HEK293 (cell line): ENCODE data around the gene SFN.

Source experiments
- GLIS1 ChIP-seq: fragments of 450-650 bp; formaldehyde crosslinking; IDR thresholded peaks from 2 replicates; pipeline ENCODE4 v1.5.1; 2016; ENCODE audit warnings: missing biosample characterization, missing genetic modification characterization
- MYNN ChIP-seq: fragments of 450-650 bp; formaldehyde crosslinking; IDR thresholded peaks from 2 replicates; pipeline ENCODE4 v1.5.1; 2016; ENCODE audit warnings: missing biosample characterization, missing genetic modification characterization, borderline replicate concordance
- RBAK ChIP-seq: fragments of 450-650 bp; formaldehyde crosslinking; IDR thresholded peaks from 2 replicates; pipeline ENCODE4 v1.5.1; 2016; ENCODE audit warnings: missing biosample characterization, missing genetic modification characterization
- SALL2 ChIP-seq: fragments of 450-650 bp; formaldehyde crosslinking; IDR thresholded peaks from 2 replicates; pipeline ENCODE4 v1.5.0; 2017; ENCODE audit warnings: missing biosample characterization, mild to moderate bottlenecking, missing genetic modification characterization, borderline replicate concordance
- SP3 ChIP-seq: fragments of 450-650 bp; formaldehyde crosslinking; IDR thresholded peaks from 2 replicates; pipeline ENCODE4 v1.5.1; 2016; ENCODE audit warnings: missing biosample characterization, missing genetic modification characterization
- YY1 ChIP-seq: fragments of 450-650 bp; formaldehyde crosslinking; IDR thresholded peaks from 2 replicates; pipeline ENCODE4 v1.5.1; 2018; ENCODE audit warnings: missing biosample characterization, missing genetic modification characterization
- YY2 ChIP-seq: fragments of 450-650 bp; formaldehyde crosslinking; IDR thresholded peaks from 2 replicates; pipeline ENCODE4 v1.5.1; 2016; ENCODE audit warnings: missing biosample characterization, missing genetic modification characterization
- ZNF2 ChIP-seq: fragments of 450-650 bp; formaldehyde crosslinking; IDR thresholded peaks from 2 replicates; pipeline ENCODE4 v1.5.1; 2016; ENCODE audit warnings: missing biosample characterization, missing genetic modification characterization
- ZNF302 ChIP-seq: fragments of 450-650 bp; formaldehyde crosslinking; IDR thresholded peaks from 2 replicates; pipeline ENCODE4 v1.5.1; 2016; ENCODE audit warnings: missing biosample characterization, missing genetic modification characterization, low read depth
- ZNF37A ChIP-seq: fragments of 450-650 bp; IDR thresholded peaks from 2 replicates; pipeline ENCODE4 v1.5.1; 2018; ENCODE audit warnings: missing biosample characterization, missing genetic modification characterization
- ZNF404 ChIP-seq: fragments of 450-650 bp; formaldehyde crosslinking; IDR thresholded peaks from 2 replicates; pipeline ENCODE4 v1.5.1; 2017; ENCODE audit warnings: missing biosample characterization, missing genetic modification characterization
- ZNF510 ChIP-seq: fragments of 450-650 bp; formaldehyde crosslinking; IDR thresholded peaks from 2 replicates; pipeline ENCODE4 v1.5.1; 2018; ENCODE audit warnings: mild to moderate bottlenecking, missing genetic modification characterization, missing biosample characterization; ENCODE audit not compliant: insufficient replicate concordance
- ZNF555 ChIP-seq: fragments of 450-650 bp; formaldehyde crosslinking; conservative IDR thresholded peaks from 2 replicates; pipeline ENCODE4 v1.5.1; 2017; ENCODE audit warnings: missing biosample characterization, mild to moderate bottlenecking, missing genetic modification characterization, inconsistent platforms
- ZNF629 ChIP-seq: fragments of 450-650 bp; formaldehyde crosslinking; IDR thresholded peaks from 2 replicates; pipeline ENCODE4 v1.5.1; 2017; ENCODE audit warnings: missing biosample characterization, missing genetic modification characterization
- ZNF785 ChIP-seq: fragments of 450-650 bp; formaldehyde crosslinking; IDR thresholded peaks from 2 replicates; pipeline ENCODE4 v1.5.1; 2016; ENCODE audit warnings: missing biosample characterization, missing genetic modification characterization
- TF ChIP-seq, protein P1 (sequence below): fragments of 450-650 bp; IDR thresholded peaks from 2 replicates; pipeline ENCODE4 v1.5.1; 2018; ENCODE audit warnings: missing biosample characterization, missing genetic modification characterization
- TF ChIP-seq, protein P2 (sequence below): fragments of 450-650 bp; formaldehyde crosslinking; IDR thresholded peaks from 2 replicates; pipeline ENCODE4 v1.5.1; 2016; ENCODE audit warnings: missing biosample characterization, missing genetic modification characterization
- TF ChIP-seq, protein P3 (sequence below): fragments of 450-650 bp; formaldehyde crosslinking; IDR thresholded peaks from 2 replicates; pipeline ENCODE4 v1.5.1; 2017; ENCODE audit warnings: missing biosample characterization, missing genetic modification characterization
- TF ChIP-seq, protein P4 (sequence below): fragments of 450-650 bp; formaldehyde crosslinking; IDR thresholded peaks from 2 replicates; pipeline ENCODE4 v1.5.1; 2017; ENCODE audit warnings: missing biosample characterization, mild to moderate bottlenecking, missing genetic modification characterization, moderate library complexity
- TF ChIP-seq, protein P5 (sequence below): fragments of 450-650 bp; formaldehyde crosslinking; IDR thresholded peaks from 2 replicates; pipeline ENCODE4 v1.5.1; 2016; ENCODE audit warnings: missing biosample characterization, missing genetic modification characterization
- TF ChIP-seq, protein P6 (sequence below): sonication (generic); formaldehyde crosslinking; IDR thresholded peaks from 2 replicates; pipeline ENCODE4 v1.8.1; 2022; ENCODE audit warnings: mild to moderate bottlenecking, moderate library complexity, missing genetic modification reagents
- TF ChIP-seq, protein P7 (sequence below): fragments of 450-650 bp; formaldehyde crosslinking; IDR thresholded peaks from 2 replicates; pipeline ENCODE4 v1.5.1; 2017; ENCODE audit warnings: missing biosample characterization, missing genetic modification characterization
- TF ChIP-seq, protein P8 (sequence below): fragments of 450-650 bp; formaldehyde crosslinking; IDR thresholded peaks from 2 replicates; pipeline ENCODE4 v1.5.1; 2016; ENCODE audit warnings: missing biosample characterization, missing genetic modification characterization
- TF ChIP-seq, protein P9 (sequence below): fragments of 450-650 bp; formaldehyde crosslinking; IDR thresholded peaks from 2 replicates; pipeline ENCODE4 v1.5.1; 2017; ENCODE audit warnings: missing biosample characterization, missing genetic modification characterization

The SFN gene

DNA sequence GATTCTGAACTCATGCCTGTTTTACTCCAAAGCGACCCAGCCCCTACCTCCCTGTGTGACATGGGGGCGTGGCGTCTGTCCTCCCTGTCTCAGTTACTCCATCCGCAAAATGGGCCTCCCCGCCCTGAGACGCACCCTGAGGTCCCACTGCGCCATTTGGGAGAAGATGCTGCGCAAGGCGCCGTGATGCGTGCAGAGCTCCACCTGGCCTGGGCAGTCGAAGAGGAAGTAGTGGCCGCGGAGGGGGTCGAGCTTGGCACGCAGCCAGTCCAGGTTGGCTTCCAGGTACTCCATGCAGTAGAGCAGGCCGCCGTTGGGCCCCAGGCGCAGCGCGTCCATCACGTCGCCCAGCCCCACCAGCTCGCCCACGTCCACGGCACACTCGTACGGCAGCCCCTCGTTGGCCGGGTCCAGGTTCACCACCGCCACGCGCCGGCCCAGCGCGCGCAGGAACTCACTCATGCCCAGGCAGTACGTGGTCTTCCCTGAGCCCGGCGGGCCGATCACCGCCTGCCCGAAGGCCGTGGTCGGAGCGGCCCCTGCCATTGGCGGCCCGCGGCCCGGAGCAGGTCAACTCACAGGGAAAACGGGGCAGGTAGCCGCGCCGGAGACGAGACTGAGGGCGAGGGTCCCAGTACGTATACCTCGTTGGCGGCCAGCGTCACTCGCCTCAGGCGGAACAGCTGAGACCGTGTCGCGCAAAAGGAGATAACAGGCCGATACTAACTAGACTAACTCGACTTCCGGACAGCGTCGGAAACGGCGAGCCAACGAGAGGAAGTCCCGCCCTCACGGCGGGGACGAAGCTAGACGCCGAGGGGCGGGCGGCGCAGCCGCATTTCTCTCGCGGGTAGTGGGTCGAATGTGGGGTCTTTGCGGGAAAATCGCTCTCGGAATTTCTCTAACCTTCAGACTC, 26.9 kb downstream of the SFN start, which contains the start of gene GPN2 (continued):
- TF ChIP-seq, protein P1, sequence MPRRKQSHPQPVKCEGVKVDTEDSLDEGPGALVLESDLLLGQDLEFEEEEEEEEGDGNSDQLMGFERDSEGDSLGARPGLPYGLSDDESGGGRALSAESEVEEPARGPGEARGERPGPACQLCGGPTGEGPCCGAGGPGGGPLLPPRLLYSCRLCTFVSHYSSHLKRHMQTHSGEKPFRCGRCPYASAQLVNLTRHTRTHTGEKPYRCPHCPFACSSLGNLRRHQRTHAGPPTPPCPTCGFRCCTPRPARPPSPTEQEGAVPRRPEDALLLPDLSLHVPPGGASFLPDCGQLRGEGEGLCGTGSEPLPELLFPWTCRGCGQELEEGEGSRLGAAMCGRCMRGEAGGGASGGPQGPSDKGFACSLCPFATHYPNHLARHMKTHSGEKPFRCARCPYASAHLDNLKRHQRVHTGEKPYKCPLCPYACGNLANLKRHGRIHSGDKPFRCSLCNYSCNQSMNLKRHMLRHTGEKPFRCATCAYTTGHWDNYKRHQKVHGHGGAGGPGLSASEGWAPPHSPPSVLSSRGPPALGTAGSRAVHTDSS (tag by site-specific recombination): no peak
- peak; percentile 46; the same call in 1 of the 2 replicates for TF ChIP-seq YY1
- no peak for TF ChIP-seq ZNF404 (tag by site-specific recombination)
- TF ChIP-seq, protein P2, sequence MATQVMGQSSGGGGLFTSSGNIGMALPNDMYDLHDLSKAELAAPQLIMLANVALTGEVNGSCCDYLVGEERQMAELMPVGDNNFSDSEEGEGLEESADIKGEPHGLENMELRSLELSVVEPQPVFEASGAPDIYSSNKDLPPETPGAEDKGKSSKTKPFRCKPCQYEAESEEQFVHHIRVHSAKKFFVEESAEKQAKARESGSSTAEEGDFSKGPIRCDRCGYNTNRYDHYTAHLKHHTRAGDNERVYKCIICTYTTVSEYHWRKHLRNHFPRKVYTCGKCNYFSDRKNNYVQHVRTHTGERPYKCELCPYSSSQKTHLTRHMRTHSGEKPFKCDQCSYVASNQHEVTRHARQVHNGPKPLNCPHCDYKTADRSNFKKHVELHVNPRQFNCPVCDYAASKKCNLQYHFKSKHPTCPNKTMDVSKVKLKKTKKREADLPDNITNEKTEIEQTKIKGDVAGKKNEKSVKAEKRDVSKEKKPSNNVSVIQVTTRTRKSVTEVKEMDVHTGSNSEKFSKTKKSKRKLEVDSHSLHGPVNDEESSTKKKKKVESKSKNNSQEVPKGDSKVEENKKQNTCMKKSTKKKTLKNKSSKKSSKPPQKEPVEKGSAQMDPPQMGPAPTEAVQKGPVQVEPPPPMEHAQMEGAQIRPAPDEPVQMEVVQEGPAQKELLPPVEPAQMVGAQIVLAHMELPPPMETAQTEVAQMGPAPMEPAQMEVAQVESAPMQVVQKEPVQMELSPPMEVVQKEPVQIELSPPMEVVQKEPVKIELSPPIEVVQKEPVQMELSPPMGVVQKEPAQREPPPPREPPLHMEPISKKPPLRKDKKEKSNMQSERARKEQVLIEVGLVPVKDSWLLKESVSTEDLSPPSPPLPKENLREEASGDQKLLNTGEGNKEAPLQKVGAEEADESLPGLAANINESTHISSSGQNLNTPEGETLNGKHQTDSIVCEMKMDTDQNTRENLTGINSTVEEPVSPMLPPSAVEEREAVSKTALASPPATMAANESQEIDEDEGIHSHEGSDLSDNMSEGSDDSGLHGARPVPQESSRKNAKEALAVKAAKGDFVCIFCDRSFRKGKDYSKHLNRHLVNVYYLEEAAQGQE (tag by site-specific recombination): 0 out of 2 replicates have a peak, but pooled peaks have one; percentile 25
- TF ChIP-seq ZNF37A (tag by site-specific recombination): no peak
- no peak for TF ChIP-seq RBAK
- TF ChIP-seq ZNF302 (tag by site-specific recombination): no peak
- TF ChIP-seq MYNN (tag by site-specific recombination): no peak
- TF ChIP-seq ZNF555 (tag by site-specific recombination): no peak
- TF ChIP-seq GLIS1 (tag by site-specific recombination): no peak
- TF ChIP-seq ZNF785 (tag by site-specific recombination): no peak
- TF ChIP-seq, protein P3, sequence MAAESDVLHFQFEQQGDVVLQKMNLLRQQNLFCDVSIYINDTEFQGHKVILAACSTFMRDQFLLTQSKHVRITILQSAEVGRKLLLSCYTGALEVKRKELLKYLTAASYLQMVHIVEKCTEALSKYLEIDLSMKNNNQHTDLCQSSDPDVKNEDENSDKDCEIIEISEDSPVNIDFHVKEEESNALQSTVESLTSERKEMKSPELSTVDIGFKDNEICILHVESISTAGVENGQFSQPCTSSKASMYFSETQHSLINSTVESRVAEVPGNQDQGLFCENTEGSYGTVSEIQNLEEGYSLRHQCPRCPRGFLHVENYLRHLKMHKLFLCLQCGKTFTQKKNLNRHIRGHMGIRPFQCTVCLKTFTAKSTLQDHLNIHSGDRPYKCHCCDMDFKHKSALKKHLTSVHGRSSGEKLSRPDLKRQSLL (tag by site-specific recombination): no peak
- TF ChIP-seq, protein P4, sequence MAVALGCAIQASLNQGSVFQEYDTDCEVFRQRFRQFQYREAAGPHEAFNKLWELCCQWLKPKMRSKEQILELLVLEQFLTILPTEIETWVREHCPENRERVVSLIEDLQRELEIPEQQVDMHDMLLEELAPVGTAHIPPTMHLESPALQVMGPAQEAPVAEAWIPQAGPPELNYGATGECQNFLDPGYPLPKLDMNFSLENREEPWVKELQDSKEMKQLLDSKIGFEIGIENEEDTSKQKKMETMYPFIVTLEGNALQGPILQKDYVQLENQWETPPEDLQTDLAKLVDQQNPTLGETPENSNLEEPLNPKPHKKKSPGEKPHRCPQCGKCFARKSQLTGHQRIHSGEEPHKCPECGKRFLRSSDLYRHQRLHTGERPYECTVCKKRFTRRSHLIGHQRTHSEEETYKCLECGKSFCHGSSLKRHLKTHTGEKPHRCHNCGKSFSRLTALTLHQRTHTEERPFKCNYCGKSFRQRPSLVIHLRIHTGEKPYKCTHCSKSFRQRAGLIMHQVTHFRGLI (tag by site-specific recombination): peak; percentile 69; the same call in 1 of the 2 replicates
- TF ChIP-seq, protein P5, sequence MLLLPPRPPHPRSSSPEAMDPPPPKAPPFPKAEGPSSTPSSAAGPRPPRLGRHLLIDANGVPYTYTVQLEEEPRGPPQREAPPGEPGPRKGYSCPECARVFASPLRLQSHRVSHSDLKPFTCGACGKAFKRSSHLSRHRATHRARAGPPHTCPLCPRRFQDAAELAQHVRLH: no peak
- TF ChIP-seq SP3 (tag by site-specific recombination): peak; percentile 44
- TF ChIP-seq, protein P6, sequence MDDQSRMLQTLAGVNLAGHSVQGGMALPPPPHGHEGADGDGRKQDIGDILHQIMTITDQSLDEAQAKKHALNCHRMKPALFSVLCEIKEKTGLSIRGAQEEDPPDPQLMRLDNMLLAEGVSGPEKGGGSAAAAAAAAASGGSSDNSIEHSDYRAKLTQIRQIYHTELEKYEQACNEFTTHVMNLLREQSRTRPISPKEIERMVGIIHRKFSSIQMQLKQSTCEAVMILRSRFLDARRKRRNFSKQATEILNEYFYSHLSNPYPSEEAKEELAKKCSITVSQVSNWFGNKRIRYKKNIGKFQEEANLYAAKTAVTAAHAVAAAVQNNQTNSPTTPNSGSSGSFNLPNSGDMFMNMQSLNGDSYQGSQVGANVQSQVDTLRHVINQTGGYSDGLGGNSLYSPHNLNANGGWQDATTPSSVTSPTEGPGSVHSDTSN (CRISPR knock-in tag): peak; percentile 61; the same call in 1 of the 2 replicates
- TF ChIP-seq, protein P7, sequence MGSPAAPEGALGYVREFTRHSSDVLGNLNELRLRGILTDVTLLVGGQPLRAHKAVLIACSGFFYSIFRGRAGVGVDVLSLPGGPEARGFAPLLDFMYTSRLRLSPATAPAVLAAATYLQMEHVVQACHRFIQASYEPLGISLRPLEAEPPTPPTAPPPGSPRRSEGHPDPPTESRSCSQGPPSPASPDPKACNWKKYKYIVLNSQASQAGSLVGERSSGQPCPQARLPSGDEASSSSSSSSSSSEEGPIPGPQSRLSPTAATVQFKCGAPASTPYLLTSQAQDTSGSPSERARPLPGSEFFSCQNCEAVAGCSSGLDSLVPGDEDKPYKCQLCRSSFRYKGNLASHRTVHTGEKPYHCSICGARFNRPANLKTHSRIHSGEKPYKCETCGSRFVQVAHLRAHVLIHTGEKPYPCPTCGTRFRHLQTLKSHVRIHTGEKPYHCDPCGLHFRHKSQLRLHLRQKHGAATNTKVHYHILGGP: no peak
- peak; percentile 24; the same call in 1 of the 2 replicates for TF ChIP-seq YY2 (tag by site-specific recombination)
- TF ChIP-seq, protein P8, sequence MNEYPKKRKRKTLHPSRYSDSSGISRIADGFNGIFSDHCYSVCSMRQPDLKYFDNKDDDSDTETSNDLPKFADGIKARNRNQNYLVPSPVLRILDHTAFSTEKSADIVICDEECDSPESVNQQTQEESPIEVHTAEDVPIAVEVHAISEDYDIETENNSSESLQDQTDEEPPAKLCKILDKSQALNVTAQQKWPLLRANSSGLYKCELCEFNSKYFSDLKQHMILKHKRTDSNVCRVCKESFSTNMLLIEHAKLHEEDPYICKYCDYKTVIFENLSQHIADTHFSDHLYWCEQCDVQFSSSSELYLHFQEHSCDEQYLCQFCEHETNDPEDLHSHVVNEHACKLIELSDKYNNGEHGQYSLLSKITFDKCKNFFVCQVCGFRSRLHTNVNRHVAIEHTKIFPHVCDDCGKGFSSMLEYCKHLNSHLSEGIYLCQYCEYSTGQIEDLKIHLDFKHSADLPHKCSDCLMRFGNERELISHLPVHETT (tag by site-specific recombination): no peak
- no peak for TF ChIP-seq ZNF510 (tag by site-specific recombination)
- TF ChIP-seq ZNF2 (tag by site-specific recombination): peak; percentile 70
- TF ChIP-seq, protein P9, sequence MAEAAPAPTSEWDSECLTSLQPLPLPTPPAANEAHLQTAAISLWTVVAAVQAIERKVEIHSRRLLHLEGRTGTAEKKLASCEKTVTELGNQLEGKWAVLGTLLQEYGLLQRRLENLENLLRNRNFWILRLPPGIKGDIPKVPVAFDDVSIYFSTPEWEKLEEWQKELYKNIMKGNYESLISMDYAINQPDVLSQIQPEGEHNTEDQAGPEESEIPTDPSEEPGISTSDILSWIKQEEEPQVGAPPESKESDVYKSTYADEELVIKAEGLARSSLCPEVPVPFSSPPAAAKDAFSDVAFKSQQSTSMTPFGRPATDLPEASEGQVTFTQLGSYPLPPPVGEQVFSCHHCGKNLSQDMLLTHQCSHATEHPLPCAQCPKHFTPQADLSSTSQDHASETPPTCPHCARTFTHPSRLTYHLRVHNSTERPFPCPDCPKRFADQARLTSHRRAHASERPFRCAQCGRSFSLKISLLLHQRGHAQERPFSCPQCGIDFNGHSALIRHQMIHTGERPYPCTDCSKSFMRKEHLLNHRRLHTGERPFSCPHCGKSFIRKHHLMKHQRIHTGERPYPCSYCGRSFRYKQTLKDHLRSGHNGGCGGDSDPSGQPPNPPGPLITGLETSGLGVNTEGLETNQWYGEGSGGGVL (tag by site-specific recombination): no peak
- peak; percentile 78 for TF ChIP-seq ZNF629
- no peak for TF ChIP-seq SALL2 (tag by site-specific recombination)
